Esophagus squamous epithelium (tissue), 4 donors: ENCODE data around the gene PEAK1.

Experiments used
- CTCF ChIP-seq, 6 experiments: fragments of 450-650 bp in 4 of 6; fragments of 200-600 bp in 2 of 6; sonication (generic) in 2 of 6; IDR thresholded peaks; one replicate each; pipeline ENCODE4 v1.5.1; 2016 to 2019; ENCODE audit warnings: antibody characterized with exemption in 6 of 6, mild to moderate bottlenecking in 4 of 6, moderate library complexity in 4 of 6
- POLR2A ChIP-seq, 4 donors: fragments of 450-650 bp; IDR thresholded peaks; one replicate each; pipeline ENCODE4 v1.6.1; 2017; ENCODE audit warnings: antibody characterized with exemption in 4 of 4, mild to moderate bottlenecking in 4 of 4, moderate library complexity in 3 of 4

- no peak for TF ChIP-seq CTCF (IDR thresholded peaks at IDR 0.05)
- TF ChIP-seq POLR2A (IDR thresholded peaks at IDR 0.05): no peak
These were observed 248.5 kb downstream of the PEAK1 start for GRCh38 chr15:77171221-77171967.
